Upper lobe of left lung (tissue), 4 donors: Measurements from ENCODE around the gene MAPK8.

Source experiments
- POLR2A ChIP-seq, 4 donors: fragments of 450-650 bp; IDR thresholded peaks; one replicate each; pipeline ENCODE4 v1.5.1; 2016 to 2017; ENCODE audit warnings: antibody characterized with exemption in 4 of 4, mild to moderate bottlenecking in 2 of 4
- POLR2AphosphoS5 ChIP-seq, 2 donors: sonication (generic); formaldehyde crosslinking; IDR thresholded peaks; one replicate each; pipeline ENCODE4 v1.5.1; 2017; ENCODE audit warnings: antibody characterized with exemption in 2 of 2
- TF ChIP-seq, protein P1 (sequence below), 6 experiments: fragments of 450-650 bp in 4 of 6; fragments of 200-600 bp in 2 of 6; sonication (generic) in 2 of 6; IDR thresholded peaks; one replicate each; pipeline ENCODE4 v1.5.1; 2016 to 2019; ENCODE audit warnings: antibody characterized with exemption in 6 of 6

DNA sequence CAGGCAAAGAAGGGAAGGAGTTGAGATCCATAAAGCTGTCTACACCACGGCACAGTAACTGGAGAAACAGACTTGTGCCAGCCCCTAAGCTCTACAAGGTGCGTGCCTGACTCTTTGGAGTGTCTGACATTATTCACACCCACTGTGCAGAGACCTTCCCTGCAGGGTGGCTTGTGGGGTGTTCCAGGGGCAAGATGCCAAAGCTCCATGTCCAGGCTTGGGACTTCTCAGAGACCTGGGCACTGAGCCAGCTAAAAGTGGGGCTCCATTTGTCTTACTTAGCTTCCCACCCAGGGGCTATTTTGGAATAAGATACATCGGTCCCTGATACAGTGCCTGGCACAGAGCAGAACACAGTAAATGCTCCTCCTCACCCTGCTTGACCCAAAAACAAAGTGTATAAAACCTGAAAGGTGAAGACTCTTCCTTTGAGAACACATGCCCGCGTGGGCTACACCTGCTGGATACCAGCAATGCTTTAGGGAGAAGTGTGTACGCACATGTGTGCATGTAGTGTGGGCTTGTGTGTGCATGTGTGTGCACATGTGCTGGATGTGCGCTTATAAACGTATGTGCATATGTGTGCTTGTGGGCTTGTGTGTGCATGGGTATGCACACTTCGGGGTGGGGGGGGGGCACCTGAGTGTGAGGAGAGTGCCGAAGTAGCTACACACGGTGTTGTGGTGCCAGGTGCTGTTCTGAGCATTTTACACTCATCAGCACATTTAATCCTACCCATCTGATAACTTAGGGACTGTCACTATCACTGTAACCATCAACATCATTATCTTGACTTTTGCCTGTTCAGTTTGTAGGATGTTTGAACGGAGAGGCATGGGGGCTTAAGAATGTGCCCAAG lies 155.4 kb downstream of the MAPK8 start:
- TF ChIP-seq, protein P1, sequence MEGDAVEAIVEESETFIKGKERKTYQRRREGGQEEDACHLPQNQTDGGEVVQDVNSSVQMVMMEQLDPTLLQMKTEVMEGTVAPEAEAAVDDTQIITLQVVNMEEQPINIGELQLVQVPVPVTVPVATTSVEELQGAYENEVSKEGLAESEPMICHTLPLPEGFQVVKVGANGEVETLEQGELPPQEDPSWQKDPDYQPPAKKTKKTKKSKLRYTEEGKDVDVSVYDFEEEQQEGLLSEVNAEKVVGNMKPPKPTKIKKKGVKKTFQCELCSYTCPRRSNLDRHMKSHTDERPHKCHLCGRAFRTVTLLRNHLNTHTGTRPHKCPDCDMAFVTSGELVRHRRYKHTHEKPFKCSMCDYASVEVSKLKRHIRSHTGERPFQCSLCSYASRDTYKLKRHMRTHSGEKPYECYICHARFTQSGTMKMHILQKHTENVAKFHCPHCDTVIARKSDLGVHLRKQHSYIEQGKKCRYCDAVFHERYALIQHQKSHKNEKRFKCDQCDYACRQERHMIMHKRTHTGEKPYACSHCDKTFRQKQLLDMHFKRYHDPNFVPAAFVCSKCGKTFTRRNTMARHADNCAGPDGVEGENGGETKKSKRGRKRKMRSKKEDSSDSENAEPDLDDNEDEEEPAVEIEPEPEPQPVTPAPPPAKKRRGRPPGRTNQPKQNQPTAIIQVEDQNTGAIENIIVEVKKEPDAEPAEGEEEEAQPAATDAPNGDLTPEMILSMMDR (IDR thresholded peaks at IDR 0.05): no peak
- no peak for TF ChIP-seq POLR2A (IDR thresholded peaks at IDR 0.05)
- TF ChIP-seq POLR2AphosphoS5 (IDR thresholded peaks at IDR 0.05): no peak
